Stimulated activated CD4-positive, alpha-beta T cell treated with anti-CD3 and anti-CD28 coated beads, Interleukin-12 subunit alpha, Interleukin-12 subunit beta, amount 100 ng/mL, for 4 hours (primary cell): ENCODE measurements around the gene PMM1.
"Not testable (repeated sequence)": the region's sequence is repeated elsewhere in the genome, so short reads cannot be mapped to it uniquely, and the experiment has no call there.

Source experiments
- DNase-seq: peaks from one replicate; pipeline ENCODE4 v3.0.0-alpha.2; 2020

Gene PMM1

GRCh38 chr22:41589391-41590241, at the start of gene PMM1:
PMM1 (minus strand) TSS chr22:41589840; CDS start chr22:41589805, 35 bp downstream.
- DNase-seq, result peak; percentile 100

DNA sequence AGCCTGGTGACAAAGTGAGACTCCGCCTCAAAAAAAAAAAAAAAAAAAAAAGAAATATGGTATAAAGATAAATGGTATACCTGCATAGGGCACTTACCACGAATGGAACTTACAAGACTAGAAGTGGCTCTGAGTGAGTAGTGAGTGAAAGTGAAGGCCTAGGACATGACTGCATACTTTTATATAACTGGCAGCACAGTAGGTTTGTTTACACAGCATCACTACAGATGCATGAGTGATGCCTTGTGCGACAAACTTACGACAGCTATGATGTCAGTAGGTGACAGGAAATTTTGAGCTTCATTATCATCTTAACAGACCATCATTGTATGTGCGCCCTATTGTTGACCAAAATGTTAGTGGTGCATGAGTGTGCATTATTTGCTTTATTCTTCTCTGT, 49.1 kb upstream of the PMM1 start:
- no peak for DNase-seq

DNA sequence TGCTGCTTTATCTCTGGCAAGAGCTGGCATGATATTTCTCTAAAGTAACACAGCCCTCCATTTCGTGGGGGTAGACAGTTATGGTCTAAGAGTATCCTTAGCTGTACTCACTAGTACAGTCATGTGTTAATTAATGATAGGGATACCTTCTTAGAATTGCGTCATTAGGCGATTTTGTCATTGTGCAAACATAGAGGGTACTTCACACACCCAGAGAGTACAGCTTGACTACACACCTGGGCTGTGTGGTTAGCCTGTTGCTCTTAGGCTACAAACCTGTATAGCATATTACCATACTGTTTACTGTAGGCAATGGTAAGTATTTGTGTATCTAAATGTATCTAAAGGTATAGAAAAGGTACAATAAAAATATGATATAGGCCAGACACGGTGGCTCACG, 48.5 kb upstream of the PMM1 start:
- DNase-seq, result no peak

GRCh38 chr22:41637623-41638022, 48.0 kb upstream of the PMM1 start:
- DNase-seq, result not testable (repeated sequence)

GRCh38 chr22:41636467-41636866, 46.8 kb upstream of the PMM1 start:
- no peak for DNase-seq

GRCh38 chr22:41634610-41635009, 45.0 kb upstream of the PMM1 start:
- DNase-seq, result not testable (repeated sequence)

- DNase-seq, result not testable (repeated sequence)
These were observed 42.0 kb upstream of the PMM1 start for GRCh38 chr22:41631615-41632014.

- not testable (repeated sequence) for DNase-seq
These were observed 41.5 kb upstream of the PMM1 start for GRCh38 chr22:41631115-41631514.

GRCh38 chr22:41625577-41625976, 35.9 kb upstream of the PMM1 start:
- no peak for DNase-seq

DNA sequence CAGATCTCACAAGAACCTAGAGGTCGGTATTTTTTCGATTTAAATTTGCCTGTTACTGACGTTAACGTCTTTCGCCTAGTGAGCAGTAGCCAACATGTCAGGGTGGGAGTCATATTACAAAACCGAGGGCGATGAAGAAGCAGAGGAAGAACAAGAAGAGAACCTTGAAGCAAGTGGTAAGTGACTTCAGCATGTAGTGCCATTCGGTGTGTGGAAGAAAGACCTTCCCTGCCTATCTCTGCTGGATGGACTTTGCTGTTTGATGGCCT, 32.2 kb upstream of the PMM1 start:
- DNase-seq, result no peak

GRCh38 chr22:41621099-41621910, 31.7 kb upstream of the PMM1 start, which contains the start of gene XRCC6:
XRCC6 (plus strand) TSS chr22:41621295; CDS start chr22:41622005, 710 bp downstream.
- DNase-seq, result peak; percentile 100

DNA sequence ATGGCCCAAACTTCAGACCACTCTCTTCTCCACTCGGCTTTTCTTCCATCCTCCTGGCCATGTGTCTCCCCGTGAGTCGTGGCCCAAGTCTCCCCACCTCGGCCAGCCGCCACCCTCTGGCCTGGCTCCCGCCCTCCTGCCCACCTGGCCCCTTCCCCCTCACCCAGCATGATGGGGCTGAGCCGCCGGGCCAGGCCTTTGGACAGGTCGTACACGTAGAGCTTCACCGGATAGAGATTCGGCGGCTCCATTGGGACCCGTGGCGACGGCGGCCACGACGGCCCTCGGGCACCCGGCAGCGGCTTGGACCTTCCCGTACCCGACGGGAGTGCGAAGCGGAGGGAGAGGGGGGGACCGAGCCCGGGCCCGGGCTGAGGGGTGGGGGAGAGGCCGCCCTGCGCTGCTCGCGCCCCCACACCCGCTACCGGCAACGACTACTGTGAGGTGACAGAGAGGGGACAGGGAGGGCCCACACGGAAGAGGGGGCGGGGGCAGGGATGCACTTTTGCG, 31.0 kb upstream of the PMM1 start, which contains the start of gene DESI1:
Gene DESI1 (minus strand): TSS at position 455 of the 510 bp plus-strand sequence. CDS start 204 bp downstream, at position 251.
- no peak for DNase-seq

GRCh38 chr22:41619979-41620588, 30.4 kb upstream of the PMM1 start:
- DNase-seq, result peak; percentile 44

DNA sequence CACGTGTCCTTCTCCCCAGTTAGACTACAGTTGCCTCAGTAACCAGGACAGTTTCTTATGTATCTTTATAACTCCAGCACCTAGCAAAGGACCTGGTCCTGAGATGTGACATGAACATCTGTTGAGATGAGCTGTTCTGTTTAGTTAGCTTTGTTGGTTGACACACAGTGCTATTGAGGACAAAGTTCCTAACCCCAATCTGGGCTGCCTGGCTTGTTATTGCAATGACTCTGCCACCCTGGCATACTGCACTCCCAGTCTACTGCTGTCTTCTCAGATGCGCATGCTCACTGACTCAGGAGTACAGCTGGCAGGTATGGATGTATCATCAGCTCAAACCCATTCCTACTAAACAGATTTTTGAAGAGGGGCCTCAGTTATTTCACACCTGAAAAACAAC, 23.8 kb upstream of the PMM1 start:
- no peak for DNase-seq

DNA sequence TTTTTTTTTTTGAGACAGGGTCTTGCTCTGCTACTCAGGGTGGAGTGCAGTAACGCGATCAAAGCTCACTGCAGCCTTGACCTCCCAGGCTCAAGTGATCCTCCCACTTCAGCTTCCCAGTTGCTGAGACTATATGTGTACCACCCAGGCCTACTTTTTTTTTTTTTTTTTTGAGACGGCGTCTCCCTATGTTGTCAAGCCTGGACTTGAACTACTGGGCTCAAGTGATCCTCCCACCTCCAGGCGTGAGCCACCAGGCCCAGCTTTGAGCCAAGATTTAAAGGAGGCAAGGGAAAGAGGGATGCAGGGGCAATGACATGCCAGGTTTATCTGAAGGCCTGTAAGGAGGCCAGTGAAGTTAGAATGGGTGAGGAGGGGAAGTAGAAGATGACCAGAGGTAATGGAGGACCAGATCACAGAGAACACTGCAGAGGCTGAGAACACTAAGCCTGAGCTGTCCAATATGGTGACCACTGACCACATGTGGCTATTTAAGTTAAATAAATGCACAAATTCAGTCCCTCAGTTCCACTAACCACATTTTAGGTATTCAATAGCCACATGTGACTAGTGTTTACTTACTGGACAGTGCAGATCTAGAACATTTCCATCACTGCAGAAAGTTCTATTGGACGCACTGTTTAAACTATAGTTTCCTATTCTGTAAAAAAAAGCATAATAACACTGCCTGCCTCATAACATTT, 23.1 kb upstream of the PMM1 start:
- DNase-seq, result no peak

DNA sequence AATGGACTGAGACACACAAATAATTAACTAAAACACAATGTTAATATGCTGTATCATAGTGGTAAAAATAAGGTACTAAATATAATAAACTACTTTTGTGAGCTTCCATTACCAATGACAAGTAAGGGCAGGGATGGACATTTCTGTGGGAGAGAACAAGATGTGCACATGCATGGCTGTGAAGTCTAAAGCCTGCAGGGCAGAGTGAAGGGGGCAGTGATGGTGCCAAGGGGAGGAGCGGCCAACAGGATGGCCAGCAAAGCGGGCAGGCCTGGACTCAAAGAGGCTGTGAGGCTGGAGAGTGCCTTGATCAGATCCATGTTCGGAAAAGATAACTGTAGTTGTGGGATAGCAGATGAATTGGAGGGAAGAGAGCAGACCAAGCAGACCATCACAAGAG, 18.7 kb upstream of the PMM1 start:
- DNase-seq, result no peak

- DNase-seq, result peak; percentile 22
These were observed 14.3 kb upstream of the PMM1 start for GRCh38 chr22:41603873-41604332.

DNA sequence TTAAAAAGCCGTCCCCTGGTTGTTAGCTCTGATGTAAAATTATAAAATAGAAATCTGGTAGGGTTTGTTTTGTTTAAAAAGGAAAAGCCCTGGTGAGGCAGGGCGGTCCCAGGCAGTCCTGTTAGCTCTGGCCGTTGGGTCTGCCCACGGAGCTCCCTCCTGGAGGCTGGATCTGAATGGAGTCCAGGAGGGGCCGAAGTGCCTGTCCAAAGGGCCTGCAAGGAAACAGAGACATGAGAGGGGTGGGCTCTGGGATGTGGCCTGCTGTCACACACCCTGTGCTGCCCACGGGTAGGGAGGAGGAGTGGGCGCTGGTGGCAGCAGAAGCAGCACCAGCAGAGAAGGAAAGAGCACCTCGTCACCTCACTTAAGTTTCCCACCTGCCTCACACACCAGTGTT, 11.3 kb upstream of the PMM1 start:
- DNase-seq, result no peak

DNA sequence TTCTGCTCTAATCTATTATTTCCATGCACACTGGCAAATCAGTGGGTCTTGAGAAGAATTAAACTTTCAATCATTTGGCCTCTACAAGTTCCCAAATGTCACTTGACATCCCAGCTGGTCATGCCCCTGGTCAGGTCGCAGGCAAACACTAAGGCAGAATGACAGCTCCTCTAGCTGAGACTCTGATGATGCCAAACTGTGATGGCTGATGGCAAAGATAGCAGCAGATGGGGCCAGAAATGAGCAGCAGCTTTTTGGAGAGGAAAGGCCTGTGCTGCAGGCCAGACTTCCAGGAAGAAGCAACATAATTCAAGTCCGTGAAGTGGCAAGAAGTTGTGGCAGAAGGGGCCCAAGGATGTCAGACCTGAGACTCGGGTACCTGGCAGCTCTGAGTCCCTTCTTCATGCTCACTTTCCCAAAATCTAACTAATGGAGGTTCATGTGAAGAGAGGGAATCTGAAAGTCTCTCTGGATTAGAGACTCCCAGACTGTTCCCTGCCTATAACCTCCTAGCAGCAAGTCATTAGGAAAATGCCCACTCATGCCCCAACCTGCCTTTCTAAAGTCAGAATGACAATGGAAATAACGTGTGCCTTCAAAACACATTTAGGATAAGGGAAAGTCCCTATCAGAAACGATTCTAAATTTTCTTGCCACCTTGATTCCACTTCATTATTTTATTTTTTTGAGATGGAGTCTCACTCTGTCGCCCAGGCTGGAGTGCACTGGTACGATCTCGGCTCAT, 9.4 kb upstream of the PMM1 start:
- DNase-seq, result no peak

DNA sequence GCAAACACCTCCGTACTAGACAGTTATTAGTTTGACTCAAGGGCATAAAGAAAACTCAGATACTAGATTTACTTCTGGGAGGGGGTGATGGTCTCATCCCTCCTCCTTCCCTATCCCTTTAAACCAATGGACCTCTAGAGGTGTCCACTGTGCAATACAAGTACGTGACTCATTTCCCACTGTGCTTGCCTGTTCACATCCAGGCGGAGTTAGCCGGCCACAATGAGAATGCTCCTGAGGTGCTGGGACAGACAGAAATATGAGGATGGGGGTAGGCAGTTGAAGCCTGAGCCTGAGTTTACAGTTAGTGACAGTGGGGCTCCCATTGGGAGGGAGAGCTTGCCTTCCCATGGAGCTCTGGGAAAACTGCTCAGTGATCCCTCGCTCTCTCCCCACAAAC, 8.4 kb upstream of the PMM1 start:
- no peak for DNase-seq

- no peak for DNase-seq
These were observed 8.0 kb upstream of the PMM1 start for GRCh38 chr22:41597635-41597953.
